Gastrocnemius medialis (tissue), 4 donors: ENCODE data around the gene PFKFB2.

ENCODE experiments used
- POLR2A ChIP-seq, 2 donors: fragments of 450-650 bp; IDR thresholded peaks; one replicate each; pipeline ENCODE4 v1.6.1; 2017; ENCODE audit warnings: antibody characterized with exemption in 2 of 2, mild to moderate bottlenecking in 2 of 2, moderate library complexity in 2 of 2
- TF ChIP-seq, protein P1 (sequence below), 5 experiments: fragments of 450-650 bp in 3 of 5; fragments of 200-600 bp in 2 of 5; sonication (generic) in 2 of 5; IDR thresholded peaks in 4 of 5; conservative IDR thresholded peaks in 1 of 5; 1 replicate in 4 of 5; 2 replicates in 1 of 5; pipeline ENCODE4 v1.5.1; 2016 to 2019; ENCODE audit warnings: antibody characterized with exemption in 5 of 5, mild to moderate bottlenecking in 3 of 5, moderate library complexity in 3 of 5

DNA sequence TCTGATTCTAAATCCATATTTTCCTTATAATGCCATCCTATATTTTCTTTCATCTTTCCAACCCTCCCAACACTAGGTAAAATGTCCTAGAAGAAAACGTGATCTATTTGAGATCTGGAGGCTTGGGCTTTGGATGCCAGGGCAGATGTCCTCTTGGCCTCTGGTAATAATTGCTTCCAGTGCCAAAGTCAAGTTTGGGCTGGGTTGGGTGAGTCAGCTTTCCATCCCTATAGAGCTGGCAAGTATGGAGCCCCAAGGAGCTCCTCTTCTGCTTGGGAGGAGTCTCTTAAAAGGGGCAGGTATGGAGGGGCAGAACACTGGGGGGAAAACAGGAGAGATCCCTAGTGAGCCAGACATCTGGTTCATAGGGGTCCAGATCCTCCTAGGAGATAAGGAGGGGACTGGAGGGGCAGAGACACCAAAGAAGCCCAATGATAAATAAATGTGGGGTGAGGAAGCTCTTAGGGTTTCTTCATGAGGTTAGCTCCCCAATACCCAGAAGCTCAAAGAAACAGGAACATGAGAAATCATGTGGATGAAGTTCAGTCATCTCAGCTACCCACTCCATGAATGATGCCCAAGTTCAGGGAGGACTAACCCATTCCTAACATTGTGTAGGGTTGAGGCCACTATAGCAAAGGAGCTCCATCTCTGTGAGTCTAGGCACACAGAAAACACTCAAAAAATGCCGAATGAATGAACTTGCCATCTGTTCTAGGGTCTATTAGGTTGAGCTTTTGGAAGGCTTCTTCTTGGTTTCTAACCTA, 24.0 kb upstream of the PFKFB2 start:
- no peak for TF ChIP-seq POLR2A (IDR thresholded peaks at IDR 0.05)
- TF ChIP-seq, protein P1, sequence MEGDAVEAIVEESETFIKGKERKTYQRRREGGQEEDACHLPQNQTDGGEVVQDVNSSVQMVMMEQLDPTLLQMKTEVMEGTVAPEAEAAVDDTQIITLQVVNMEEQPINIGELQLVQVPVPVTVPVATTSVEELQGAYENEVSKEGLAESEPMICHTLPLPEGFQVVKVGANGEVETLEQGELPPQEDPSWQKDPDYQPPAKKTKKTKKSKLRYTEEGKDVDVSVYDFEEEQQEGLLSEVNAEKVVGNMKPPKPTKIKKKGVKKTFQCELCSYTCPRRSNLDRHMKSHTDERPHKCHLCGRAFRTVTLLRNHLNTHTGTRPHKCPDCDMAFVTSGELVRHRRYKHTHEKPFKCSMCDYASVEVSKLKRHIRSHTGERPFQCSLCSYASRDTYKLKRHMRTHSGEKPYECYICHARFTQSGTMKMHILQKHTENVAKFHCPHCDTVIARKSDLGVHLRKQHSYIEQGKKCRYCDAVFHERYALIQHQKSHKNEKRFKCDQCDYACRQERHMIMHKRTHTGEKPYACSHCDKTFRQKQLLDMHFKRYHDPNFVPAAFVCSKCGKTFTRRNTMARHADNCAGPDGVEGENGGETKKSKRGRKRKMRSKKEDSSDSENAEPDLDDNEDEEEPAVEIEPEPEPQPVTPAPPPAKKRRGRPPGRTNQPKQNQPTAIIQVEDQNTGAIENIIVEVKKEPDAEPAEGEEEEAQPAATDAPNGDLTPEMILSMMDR (IDR thresholded peaks at IDR 0.05 in 4 of 5, conservative IDR thresholded peaks at IDR 0.05 in 1 of 5), result no peak
